ENCODE results near the gene PASK. TPM values are rescaled to one million over a fixed set of nuclear protein-coding genes. Genes with fewer than 3 reads are reported as not detected.

Gene PASK
- total RNA-seq, 4 donors from 2014 or later = 3.4 to 8.9 (median 5.6) TPM

GRCh38 chr2:241185961-241186360 is 36.7 kb upstream of the PASK start:
- H3K9me3 ChIP-seq = no peaks in the 10 kb centered on the region
- peaks cover 0 to 9% (median 8%) of the 10 kb centered on the region in 3 donors for H3K4me1 ChIP-seq
- no peak overlapping the region for H3K27ac ChIP-seq
- H3K4me3 ChIP-seq = no peak overlapping the region
- intact Hi-C loops (cut with DNase I) = no loop called here
- peaks cover 0 to 22% (median 0%) of the 10 kb centered on the region in 4 donors for H3K27me3 ChIP-seq
- WGBS, 2 donors = 68 to 85% methylated on average over 3 to 5 of the region's 11 CpGs
- peaks cover 0 to 32% (median 10%) of the 10 kb centered on the region in 3 donors for H3K36me3 ChIP-seq
- no peak for TF ChIP-seq POLR2A (IDR thresholded peaks at IDR 0.05)
- TF ChIP-seq, protein P1, sequence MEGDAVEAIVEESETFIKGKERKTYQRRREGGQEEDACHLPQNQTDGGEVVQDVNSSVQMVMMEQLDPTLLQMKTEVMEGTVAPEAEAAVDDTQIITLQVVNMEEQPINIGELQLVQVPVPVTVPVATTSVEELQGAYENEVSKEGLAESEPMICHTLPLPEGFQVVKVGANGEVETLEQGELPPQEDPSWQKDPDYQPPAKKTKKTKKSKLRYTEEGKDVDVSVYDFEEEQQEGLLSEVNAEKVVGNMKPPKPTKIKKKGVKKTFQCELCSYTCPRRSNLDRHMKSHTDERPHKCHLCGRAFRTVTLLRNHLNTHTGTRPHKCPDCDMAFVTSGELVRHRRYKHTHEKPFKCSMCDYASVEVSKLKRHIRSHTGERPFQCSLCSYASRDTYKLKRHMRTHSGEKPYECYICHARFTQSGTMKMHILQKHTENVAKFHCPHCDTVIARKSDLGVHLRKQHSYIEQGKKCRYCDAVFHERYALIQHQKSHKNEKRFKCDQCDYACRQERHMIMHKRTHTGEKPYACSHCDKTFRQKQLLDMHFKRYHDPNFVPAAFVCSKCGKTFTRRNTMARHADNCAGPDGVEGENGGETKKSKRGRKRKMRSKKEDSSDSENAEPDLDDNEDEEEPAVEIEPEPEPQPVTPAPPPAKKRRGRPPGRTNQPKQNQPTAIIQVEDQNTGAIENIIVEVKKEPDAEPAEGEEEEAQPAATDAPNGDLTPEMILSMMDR (IDR thresholded peaks at IDR 0.05) = no peak
- DNase-seq = no peak

DNA sequence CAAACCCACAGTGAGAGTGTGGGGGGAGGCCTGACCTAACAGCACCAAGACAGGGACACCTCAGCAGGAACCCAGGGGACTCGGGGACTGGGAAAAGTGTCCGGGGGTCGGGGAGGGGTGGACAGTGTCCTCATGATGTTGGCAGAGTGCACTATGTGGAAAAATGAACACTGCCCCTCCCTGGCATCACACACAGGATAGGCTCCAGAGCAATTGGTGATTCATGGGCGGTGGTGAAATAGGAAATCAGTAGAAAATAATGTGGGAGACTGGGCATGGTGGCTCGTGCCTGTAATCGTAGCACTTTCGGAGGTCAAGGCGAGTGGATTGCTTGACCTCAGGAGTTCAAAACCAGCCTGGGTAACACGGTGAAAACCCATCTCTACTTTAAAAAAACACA is 35.6 kb upstream of the PASK start:
- Histone ChIP-seq H3K36me3 (peaks cover 0 to 41% (median 10%) of the 10 kb centered on the region in 3 donors), H3K27ac (no peak overlapping the region), H3K4me3 (no peak overlapping the region), H3K9me3 (no peaks in the 10 kb centered on the region), H3K27me3 (peaks cover 0 to 22% (median 0%) of the 10 kb centered on the region in 4 donors), H3K4me1 (peaks cover 0 to 9% (median 8%) of the 10 kb centered on the region in 3 donors)
- no peak for DNase-seq
- 71 to 75% methylated on average over 9 of the region's 9 CpGs for WGBS, 2 donors
- intact Hi-C loops (cut with DNase I) = no loop called here
- TF ChIP-seq, protein P1 (IDR thresholded peaks at IDR 0.05) = no peak
- no peak for TF ChIP-seq POLR2A (IDR thresholded peaks at IDR 0.05)

DNA sequence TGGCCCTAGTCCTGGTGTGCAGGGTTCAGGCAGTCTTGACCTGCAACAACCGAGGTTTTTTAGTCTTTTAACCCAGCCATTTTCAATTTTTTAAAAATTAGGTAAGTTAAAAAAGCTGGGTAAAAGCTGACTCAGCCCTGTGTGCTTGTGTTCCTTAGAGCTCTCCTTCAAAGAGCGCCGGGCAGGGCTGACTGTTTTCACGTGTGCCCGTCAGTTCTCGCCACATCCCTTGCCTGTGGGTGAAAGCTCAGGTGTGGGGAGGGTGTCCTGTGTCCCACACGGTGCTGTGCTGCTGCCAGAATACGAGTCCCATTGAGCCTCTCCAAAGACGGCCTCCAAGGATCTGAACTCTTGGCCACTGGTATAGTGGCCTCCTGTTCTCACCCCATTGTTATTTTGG is 33.9 kb upstream of the PASK start:
- 83 to 88% methylated on average over 9 of the region's 9 CpGs for WGBS, 2 donors
- peaks cover 7 to 58% (median 10%) of the 10 kb centered on the region in 3 donors for H3K36me3 ChIP-seq
- TF ChIP-seq, protein P1 (IDR thresholded peaks at IDR 0.05) = no peak
- no peak for TF ChIP-seq POLR2A (IDR thresholded peaks at IDR 0.05)

GRCh38 chr2:241182531-241183133 is 33.4 kb upstream of the PASK start:
- Histone ChIP-seq H3K27me3 (peaks cover 0 to 8% (median 0%) of the 10 kb centered on the region in 4 donors), H3K36me3 (peaks cover 7 to 64% (median 10%) of the 10 kb centered on the region in 3 donors), H3K9me3 (no peaks in the 10 kb centered on the region), H3K4me3 (no peak overlapping the region), H3K4me1 (no peaks in the 10 kb centered on the region), H3K27ac (no peak overlapping the region)
- DNase-seq = no peak
- intact Hi-C loops (cut with DNase I) = no loop called here
- TF ChIP-seq, protein P1 (IDR thresholded peaks at IDR 0.05) = no peak
- no peak for TF ChIP-seq POLR2A (IDR thresholded peaks at IDR 0.05)
- 88 to 90% methylated on average over 19 to 21 of the region's 28 CpGs for WGBS, 2 donors

More for the DNA sequence above, 33.9 kb upstream of the PASK start:
- DNase-seq = no peak
- Histone ChIP-seq H3K27ac (no peak overlapping the region), H3K4me3 (no peak overlapping the region), H3K4me1 (peaks cover 0 to 4% (median 4%) of the 10 kb centered on the region in 3 donors), H3K27me3 (peaks cover 0 to 14% (median 0%) of the 10 kb centered on the region in 4 donors), H3K9me3 (no peaks in the 10 kb centered on the region)
- intact Hi-C loops (cut with DNase I) = no loop called here

- 90 to 100% methylated on average over 1 to 2 of the region's 3 CpGs for WGBS, 2 donors
- no peak overlapping the region for H3K27ac ChIP-seq
- H3K4me1 ChIP-seq = no peaks in the 10 kb centered on the region
- H3K27me3 ChIP-seq = peaks cover 0 to 4% (median 0%) of the 10 kb centered on the region in 4 donors
- TF ChIP-seq, protein P1 (IDR thresholded peaks at IDR 0.05) = no peak
- no peak for TF ChIP-seq POLR2A (IDR thresholded peaks at IDR 0.05)
- H3K9me3 ChIP-seq = no peaks in the 10 kb centered on the region
- intact Hi-C loops (cut with DNase I) = no loop called here
- H3K4me3 ChIP-seq = no peak overlapping the region
- H3K36me3 ChIP-seq = peaks cover 7 to 69% (median 10%) of the 10 kb centered on the region in 3 donors
- DNase-seq = no peak
Observed at GRCh38 chr2:241182126-241182525, 32.9 kb upstream of the PASK start.
